Activated T-helper 17 cell treated with anti-CD3 and anti-CD28 coated beads, Interleukin-2, amount 50 U/mL, for 72 hours (primary cell): ENCODE results near the gene TNNT3. TPM values are rescaled to one million over a fixed set of nuclear protein-coding genes. Genes with fewer than 3 reads are reported as not detected.

ENCODE experiments used
- ATAC-seq: fragments of 150-1000 bp; cut with Tn5 transposase; replicated peaks from 2 replicates; pipeline ENCODE4 v1.10.0; 2021; ENCODE audit warnings: mild to moderate bottlenecking, moderate library complexity
- H3K27ac Mint-ChIP-seq: one replicate; pipeline ENCODE4 v1.8.0; 2022; ENCODE audit warnings: mixed read lengths
- H3K27me3 Mint-ChIP-seq: one replicate; pipeline ENCODE4 v1.8.0; 2022; ENCODE audit warnings: mixed read lengths
- H3K36me3 Mint-ChIP-seq: one replicate; pipeline ENCODE4 v1.8.0; 2022; ENCODE audit warnings: low read depth, mild to moderate bottlenecking, mixed read lengths
- H3K4me1 Mint-ChIP-seq: one replicate; pipeline ENCODE4 v1.8.0; 2022; ENCODE audit warnings: mixed read lengths
- H3K4me3 Mint-ChIP-seq: one replicate; pipeline ENCODE4 v1.8.0; 2022; ENCODE audit warnings: mild to moderate bottlenecking, mixed read lengths
- H3K9me3 Mint-ChIP-seq: one replicate; pipeline ENCODE4 v1.8.0; 2022; ENCODE audit warnings: mixed read lengths
- total RNA-seq, 2 donors: library from RNA; stranded (reverse); gene quantifications; one replicate each; pipeline ENCODE4 v1.2.3, GENCODE V29; 2022

Gene TNNT3
- total RNA-seq, 2 donors from 2014 or later: 2.1 to 26.2 TPM

DNA sequence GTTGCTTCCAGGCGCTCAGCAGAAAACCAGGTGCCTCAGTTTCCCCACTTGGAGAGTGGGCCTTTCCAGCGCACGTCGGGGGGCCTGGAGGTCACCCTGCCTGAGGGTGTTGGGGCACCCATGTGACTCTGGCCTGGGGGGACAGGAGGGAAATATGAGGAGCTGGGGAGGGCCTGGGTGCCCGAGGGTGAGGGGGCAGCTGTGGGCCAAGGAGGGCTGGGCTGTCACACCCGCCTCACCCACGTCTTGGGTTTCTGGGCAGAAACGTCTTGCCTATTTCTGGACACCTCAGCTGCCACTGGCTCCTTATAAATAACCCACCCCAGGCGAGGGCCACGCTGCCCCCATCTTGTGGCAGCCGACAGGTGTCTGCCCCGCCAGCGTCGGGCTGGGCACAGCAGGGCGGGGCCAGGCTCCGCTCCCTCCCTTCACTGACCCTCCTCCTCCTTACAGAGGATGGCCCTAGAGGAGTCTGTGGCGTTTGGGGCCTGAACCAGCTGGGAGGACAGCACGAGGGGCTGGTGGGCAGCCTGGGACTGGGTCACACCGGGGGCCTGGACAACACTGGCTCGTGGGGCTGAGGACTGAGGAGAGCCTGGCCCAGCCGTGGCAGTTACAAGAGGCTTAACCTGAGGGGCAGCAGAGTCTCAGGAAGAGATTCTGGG is 1.5 kb downstream of the TNNT3 start:
- no peak overlapping the region for H3K4me3 Mint-ChIP-seq
- peaks cover under 1% of the 10 kb centered on the region for H3K36me3 Mint-ChIP-seq
- H3K9me3 Mint-ChIP-seq: no peaks in the 10 kb centered on the region
- ATAC-seq: no peak
- H3K27me3 Mint-ChIP-seq: peaks cover 3% of the 10 kb centered on the region
- peaks cover 11% of the 10 kb centered on the region for H3K4me1 Mint-ChIP-seq
- no peak overlapping the region for H3K27ac Mint-ChIP-seq

DNA sequence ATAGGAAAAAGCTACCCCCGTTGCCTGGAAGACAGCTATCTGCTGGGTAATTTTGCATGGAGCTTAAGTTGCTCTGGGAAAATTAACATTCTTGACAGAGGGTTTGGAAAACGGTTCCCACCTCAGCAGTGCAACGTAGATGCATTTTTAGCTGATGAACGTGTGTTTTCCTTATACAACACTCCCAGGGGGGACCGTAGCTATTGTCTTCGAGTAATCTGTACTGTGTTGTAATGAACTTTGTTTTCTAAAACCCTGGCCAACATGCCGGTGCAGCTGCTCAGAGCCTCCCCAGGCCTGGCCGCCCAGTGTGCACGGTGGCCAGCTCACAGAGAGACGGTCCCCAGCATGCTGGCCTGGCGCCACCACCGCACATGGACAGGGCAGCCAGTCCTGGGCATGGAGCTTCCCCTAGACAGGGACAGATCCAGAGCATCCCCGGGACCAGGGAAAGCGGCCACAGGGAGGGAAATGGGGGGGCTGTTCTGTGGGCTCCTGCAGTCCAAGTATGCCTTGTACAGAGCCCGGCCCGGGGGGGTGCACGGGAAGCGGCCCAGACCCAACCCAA is 2.2 kb downstream of the TNNT3 start:
- ATAC-seq: no peak
- no peak overlapping the region for H3K4me3 Mint-ChIP-seq
- H3K4me1 Mint-ChIP-seq: peaks cover 11% of the 10 kb centered on the region
- H3K27ac Mint-ChIP-seq: no peak overlapping the region
- peaks cover 5% of the 10 kb centered on the region for H3K27me3 Mint-ChIP-seq
- no peaks in the 10 kb centered on the region for H3K36me3 Mint-ChIP-seq
- H3K9me3 Mint-ChIP-seq: no peaks in the 10 kb centered on the region

DNA sequence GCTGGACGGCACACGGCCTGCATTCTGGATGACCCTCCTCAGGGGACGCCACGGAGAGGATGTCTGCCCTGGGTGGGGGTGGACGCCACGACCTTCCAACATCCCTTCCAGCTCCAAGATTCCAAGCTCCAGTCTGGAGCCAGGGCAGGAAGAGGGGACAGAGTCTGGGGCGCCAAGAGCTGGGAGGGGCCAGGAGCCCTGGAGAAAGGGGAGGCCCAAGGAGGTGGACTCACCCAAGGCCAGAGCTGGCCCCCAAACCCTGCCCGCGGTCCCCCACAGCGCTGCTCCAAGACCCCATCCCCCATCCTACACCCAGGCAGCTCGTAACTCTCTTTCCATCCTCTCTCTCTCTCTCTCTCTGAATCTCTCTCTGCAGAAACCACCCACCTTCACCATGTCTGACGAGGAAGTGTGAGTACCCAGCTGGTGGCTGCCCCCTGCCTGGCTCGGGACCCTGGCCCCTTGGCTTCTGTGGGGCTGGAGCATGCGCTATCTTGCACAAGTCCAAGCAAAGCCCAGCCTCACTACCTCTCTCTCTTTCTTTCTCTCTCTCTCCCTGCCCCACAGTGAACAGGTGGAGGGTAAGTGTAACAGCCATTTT is 3.1 kb downstream of the TNNT3 start:
- H3K27me3 Mint-ChIP-seq: peaks cover 6% of the 10 kb centered on the region
- no peak for ATAC-seq
- H3K27ac Mint-ChIP-seq: no peak overlapping the region
- H3K36me3 Mint-ChIP-seq: no peaks in the 10 kb centered on the region
- H3K4me3 Mint-ChIP-seq: no peak overlapping the region
- no peaks in the 10 kb centered on the region for H3K9me3 Mint-ChIP-seq
- peaks cover 11% of the 10 kb centered on the region for H3K4me1 Mint-ChIP-seq

DNA sequence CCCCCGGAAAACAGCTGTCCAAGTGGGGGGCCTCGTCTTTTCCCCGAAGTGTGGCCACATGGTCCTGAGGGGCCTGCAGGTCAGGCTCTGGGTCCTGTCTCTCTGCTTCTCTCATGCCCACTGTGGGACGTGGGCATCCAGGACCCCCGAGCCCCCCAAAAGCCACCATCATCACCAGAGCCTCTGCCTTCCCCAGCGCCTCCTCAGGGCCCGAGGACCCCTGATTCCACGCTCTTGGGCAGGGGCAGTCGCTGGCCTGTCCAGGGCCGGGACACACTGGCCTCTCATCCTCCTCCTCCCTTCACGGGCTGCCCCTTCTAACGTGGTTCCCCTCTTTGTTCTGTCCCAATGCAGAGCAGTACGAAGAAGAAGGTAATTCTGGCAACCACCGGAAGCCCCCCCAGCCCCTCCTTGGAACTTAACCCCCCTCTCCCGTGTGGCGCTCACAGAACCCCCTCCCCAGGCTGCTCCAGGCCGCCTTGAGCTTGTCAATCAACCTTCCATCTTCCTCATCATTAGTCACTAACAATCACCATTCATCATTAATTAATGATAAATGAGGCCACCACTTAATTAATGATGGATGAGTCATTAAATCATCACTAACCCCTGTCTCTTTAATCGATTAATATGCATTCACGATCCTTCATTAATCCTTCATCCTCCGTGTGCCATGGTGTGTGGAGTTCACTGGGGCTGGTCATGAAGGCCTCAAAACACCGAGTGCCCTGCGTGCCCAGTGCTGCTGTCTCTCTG is 3.9 kb downstream of the TNNT3 start:
- Mint-ChIP-seq H3K9me3 (no peaks in the 10 kb centered on the region), H3K4me1 (peaks cover 11% of the 10 kb centered on the region), H3K36me3 (no peaks in the 10 kb centered on the region), H3K27me3 (peaks cover 6% of the 10 kb centered on the region), H3K27ac (no peak overlapping the region), H3K4me3 (no peak overlapping the region)
- no peak for ATAC-seq

DNA sequence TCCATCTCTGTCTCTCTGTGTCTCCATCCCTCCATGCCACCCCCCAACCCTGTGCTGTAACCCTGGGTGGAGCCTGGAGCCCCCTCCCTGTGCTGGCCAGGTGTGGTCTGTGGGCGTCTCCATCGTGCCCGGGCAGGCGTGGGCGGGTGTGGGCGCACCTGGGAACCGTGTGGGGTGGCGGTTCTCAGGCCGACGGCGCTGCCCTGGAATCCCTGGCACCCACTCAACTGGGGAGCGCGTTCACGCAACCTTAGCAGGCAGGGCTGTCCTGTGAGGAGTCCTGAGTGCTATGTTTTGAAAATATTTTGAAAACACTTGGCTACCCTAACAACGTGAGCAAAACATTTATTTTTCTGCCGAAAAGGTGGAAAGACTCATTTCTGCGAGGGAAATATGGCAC is 4.7 kb downstream of the TNNT3 start:
- Mint-ChIP-seq H3K27me3 (peaks cover 6% of the 10 kb centered on the region), H3K4me3 (no peak overlapping the region), H3K36me3 (no peaks in the 10 kb centered on the region), H3K9me3 (no peaks in the 10 kb centered on the region), H3K4me1 (peaks cover 11% of the 10 kb centered on the region), H3K27ac (no peak overlapping the region)
- ATAC-seq: no peak

DNA sequence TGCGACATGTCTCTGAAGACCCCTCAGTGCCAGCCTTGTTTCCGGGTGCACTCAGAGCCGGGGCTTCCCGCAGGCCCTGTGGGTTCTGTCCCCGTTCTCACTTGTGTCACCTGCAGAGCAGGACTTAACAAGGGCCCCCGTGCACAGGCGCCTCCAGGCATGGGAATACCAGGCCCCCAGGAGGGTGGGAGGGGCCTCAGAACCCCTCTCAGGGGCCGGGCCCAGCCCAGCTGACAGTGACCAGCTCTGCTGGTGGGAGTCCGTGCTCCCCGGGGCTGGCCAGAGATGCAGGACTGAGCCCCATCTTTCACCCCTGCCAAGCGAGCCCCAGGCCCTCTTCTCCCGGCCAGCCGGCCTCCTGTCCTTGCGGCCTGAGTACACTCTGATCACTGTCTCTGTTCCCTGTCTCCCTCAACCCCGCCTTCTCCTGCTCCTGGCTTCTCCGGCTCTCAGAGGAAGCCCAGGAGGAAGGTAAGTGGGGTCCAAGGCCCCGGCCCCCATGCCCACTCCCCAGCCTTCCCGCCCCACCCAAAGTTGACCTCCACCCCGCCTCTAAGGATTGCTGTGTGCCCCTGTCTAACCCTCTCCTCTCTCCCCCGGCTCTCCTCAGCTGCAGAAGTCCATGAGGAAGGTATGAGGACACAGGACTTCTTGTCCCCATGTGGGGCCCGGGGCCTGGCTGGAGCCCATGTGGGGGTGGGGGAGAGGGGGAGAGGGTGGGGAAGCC is 5.3 kb downstream of the TNNT3 start:
- no peaks in the 10 kb centered on the region for H3K36me3 Mint-ChIP-seq
- no peak for ATAC-seq
- no peak overlapping the region for H3K4me3 Mint-ChIP-seq
- peaks cover 11% of the 10 kb centered on the region for H3K4me1 Mint-ChIP-seq
- no peak overlapping the region for H3K27ac Mint-ChIP-seq
- H3K27me3 Mint-ChIP-seq: peaks cover 6% of the 10 kb centered on the region
- H3K9me3 Mint-ChIP-seq: no peaks in the 10 kb centered on the region

DNA sequence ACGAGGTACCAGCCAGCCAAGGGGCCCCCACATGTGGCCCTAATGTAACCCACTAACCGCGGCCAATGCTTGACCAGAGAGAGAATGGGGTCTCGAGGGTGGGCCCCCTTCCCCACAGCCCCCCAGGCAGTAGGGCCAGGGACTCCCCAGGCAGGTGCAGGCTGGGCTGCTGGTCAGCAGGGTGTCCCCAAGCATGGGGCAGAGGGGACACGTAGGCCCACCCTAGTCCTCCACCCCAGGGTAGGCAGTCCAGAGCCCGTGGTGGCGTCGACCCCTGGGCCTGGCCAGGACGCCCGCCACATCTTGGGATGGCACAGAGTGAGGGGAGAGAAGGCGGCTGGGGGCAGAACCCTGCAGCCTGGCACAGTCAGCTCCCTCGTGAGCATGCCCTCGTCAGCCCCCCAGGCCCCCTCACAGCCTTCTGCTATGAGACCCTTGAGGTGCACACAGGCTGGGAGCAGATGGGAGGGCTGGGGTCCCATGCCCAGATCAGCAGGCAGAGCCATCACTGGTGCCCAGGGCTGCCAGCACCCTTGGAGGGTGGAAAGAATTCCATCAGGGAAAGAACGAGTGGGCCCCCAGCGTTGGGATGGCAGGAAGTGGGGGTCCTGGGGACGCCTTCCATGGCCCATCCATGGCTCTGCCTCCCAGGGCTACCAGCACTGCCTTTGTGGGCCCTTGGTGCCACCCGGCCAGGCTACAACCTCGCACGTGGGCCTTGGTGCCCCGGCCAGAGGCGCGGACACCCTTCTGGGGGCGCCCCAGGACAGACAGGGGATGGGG is 6.1 kb downstream of the TNNT3 start:
- Mint-ChIP-seq H3K4me3 (no peak overlapping the region), H3K9me3 (no peaks in the 10 kb centered on the region), H3K27ac (no peak overlapping the region), H3K4me1 (peaks cover 15% of the 10 kb centered on the region), H3K36me3 (no peaks in the 10 kb centered on the region), H3K27me3 (peaks cover 6% of the 10 kb centered on the region)
- no peak for ATAC-seq

DNA sequence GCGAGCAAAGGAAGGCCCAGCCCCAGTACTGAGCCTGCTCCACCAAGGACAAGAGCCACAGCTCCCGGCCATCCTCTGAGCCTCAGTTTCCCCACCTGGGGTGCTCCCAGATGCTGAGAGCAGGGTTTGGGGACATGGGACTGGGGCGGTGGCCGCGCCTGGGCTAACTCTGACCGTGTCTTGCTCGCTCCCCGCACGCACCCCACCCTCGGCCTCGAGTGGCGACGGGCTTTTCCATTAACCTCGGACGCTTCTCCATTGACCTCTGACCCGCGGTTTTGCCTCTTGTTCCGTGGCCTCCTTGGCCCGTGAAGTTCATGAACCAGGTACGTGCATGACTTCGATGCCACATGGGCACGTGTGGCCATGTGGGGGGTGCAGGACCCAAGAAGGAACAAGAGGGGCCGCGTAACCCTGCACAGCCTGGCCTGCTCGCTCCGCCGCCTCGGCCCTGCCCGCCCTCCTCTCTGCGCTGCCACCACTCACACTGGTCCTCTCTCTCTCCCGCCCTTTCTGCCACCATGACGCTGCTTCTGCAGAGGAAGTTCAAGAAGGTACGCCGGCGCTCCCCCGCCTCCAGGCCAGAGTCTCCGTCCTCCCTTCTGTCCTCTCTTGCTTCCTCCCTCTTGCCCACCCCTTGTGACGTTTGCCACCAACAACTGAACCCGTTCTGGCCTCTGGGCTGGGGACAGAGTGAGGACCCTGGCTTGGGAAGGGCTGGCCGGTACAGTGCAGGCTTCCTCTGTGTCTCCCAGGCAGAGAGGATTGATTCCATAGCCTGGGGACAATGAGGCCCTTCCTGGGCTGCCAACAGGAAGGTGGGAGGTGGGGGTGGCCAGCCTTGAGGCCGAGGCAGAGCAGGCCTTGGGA is 6.9 kb downstream of the TNNT3 start:
- Mint-ChIP-seq H3K4me3 (no peak overlapping the region), H3K4me1 (peaks cover 15% of the 10 kb centered on the region), H3K27ac (no peak overlapping the region), H3K36me3 (no peaks in the 10 kb centered on the region), H3K9me3 (no peaks in the 10 kb centered on the region), H3K27me3 (peaks cover 6% of the 10 kb centered on the region)
- ATAC-seq: no peak

DNA sequence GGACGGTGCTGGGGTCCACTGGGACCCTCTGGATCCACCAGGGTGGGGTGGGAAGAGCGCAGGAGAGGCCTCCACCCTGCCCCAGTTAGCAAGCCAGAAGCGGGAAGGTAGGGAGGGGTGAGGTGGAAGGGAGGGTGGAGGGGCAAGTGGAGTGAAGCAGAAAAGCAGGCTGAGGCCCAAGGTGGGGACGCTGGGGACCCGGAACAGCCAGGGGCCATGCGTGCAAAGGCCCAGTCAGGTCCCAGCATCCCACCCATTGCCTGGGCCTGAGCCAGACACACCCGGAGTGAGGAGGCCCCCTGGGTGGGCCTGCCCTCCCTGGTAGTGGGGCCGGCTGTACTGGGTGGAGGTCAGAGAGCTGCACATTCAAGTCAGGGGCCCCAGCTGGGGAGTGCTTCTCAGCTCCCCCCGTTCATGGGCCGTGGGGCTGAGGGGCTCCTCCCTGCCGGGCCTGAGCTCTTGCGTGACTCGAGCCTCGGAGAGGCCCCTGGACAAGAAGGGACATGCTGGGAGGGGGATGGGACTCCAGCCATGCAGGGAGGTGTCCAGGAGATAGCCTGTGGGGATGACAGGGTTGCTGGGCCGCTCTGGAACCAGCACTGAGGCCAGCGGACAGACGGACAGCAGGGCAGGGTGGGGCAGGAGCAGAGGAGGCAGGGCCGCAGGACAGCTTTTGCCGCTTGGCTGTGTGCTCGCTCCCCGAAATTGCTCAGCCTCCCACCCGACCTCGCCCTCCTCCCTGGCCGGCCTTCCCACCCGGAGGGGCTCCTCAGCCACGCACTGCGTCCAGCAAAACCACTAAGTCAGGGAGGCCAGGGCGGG is 7.7 kb downstream of the TNNT3 start:
- Mint-ChIP-seq H3K27me3 (peaks cover 6% of the 10 kb centered on the region), H3K4me3 (no peak overlapping the region), H3K9me3 (no peaks in the 10 kb centered on the region), H3K36me3 (no peaks in the 10 kb centered on the region), H3K27ac (no peak overlapping the region), H3K4me1 (peaks cover 15% of the 10 kb centered on the region)
- no peak for ATAC-seq

DNA sequence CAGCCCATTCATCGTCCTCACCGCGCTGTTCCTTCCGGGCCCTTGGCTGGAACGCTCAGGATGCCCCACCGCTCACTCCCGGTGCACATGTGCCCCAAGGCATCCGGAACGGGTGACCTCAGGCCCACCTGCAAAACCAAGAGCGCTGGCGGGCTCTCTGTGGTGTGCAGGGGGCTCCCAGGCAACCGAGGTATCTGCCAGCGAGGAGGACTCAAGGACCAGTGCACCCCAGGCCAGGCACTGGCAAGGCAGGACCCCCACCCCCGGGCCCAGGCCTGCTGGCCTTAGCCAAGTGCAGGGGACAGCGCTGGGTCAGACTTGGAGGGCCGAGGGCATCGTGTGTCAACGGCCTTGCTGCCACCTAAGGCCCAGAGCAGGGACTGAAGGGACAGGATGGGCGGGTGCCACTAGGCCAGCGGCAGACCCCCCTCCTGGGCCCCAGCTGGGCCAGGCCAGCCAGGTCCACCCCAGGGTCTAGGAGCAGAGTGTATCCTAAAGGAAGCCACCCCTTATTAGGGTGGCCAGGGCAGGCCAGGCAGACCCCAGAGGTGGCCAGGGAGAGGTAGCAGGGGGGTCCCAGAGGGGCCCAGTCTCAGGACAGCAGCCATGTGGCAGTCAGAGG is 8.5 kb downstream of the TNNT3 start:
- Mint-ChIP-seq H3K9me3 (no peaks in the 10 kb centered on the region), H3K27ac (no peak overlapping the region), H3K4me3 (no peak overlapping the region), H3K27me3 (peaks cover 9% of the 10 kb centered on the region), H3K4me1 (peaks cover 10% of the 10 kb centered on the region), H3K36me3 (no peaks in the 10 kb centered on the region)
- no peak for ATAC-seq

DNA sequence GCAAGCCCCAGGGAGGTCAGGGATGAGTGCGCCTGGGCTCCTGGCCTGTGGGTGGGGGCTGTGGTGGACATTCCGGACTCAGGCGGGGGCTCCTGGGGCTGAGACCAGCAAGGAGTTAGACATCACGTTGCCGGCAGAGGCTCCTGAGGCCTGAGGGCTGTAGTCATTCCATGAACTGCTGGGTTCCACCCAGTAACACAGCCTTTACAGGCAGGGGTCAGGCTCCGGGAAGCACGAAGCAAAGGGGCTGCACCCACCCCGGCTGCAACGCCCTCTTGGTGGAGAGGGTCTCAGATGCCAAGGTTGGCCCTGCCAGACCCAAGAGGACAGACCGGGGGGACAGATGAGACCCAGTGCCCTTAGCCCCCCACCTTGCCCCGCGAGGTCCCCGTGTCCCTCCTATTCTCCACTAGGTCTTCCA is 9.0 kb downstream of the TNNT3 start:
- Mint-ChIP-seq H3K36me3 (no peaks in the 10 kb centered on the region), H3K4me1 (peaks cover 10% of the 10 kb centered on the region), H3K27ac (no peak overlapping the region), H3K4me3 (no peak overlapping the region), H3K27me3 (peaks cover 9% of the 10 kb centered on the region), H3K9me3 (no peaks in the 10 kb centered on the region)
- ATAC-seq: no peak

DNA sequence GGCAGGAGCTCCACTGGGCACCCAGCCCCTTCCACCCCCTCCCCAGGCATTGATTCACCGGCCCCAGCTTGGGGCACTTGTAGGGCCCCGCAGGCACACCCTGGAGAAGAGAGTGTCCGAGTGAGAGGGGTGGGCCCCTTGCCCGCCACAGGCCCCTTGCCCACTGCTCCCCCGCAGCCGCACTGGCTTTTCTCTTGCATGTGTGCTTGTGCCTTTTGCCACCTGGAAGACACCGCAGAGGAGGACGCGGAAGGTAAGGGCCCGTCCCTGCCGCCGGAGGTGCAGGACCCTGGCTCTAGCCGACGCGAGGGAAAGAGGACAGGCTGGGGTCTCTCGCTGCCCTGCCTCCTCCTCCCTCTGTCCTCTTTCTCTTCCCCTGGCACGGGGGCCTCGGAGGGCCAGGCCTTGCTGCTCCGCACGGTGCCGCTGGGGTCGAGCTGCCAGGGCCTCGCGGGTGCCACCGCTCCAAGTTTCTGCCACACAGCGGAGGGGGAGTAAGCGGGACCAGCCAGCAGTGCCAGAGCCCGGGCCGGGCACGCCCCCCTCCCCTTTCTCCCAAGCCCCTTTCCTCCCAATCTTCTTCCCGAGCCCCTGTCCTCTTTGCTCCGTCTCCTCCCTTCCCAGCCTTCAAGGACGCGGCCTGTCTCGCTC is 9.5 kb downstream of the TNNT3 start:
- Mint-ChIP-seq H3K27me3 (peaks cover 5% of the 10 kb centered on the region), H3K4me1 (peaks cover 5% of the 10 kb centered on the region), H3K4me3 (no peak overlapping the region), H3K36me3 (no peaks in the 10 kb centered on the region), H3K27ac (no peak overlapping the region), H3K9me3 (no peaks in the 10 kb centered on the region)
- ATAC-seq: no peak
